HepG2 (cell line): Measurements from ENCODE around the gene KAZN.

ENCODE experiments used
- ARHGAP35 ChIP-seq: sonication (generic); formaldehyde crosslinking; IDR thresholded peaks from 2 replicates; pipeline ENCODE4 v1.9.0; 2022; ENCODE audit warnings: mild to moderate bottlenecking, inconsistent platforms, moderate library complexity, missing genetic modification reagents, borderline replicate concordance
- CTCF ChIP-seq: sonication (generic); formaldehyde crosslinking; IDR thresholded peaks from 2 replicates; pipeline ENCODE4 v1.5.0; 2020; ENCODE audit warnings: mild to moderate bottlenecking, missing genetic modification reagents, moderate library complexity
- HDAC6 ChIP-seq: fragments of 200-600 bp; sonication (generic); IDR thresholded peaks from 2 replicates; pipeline ENCODE4 v1.7.0; 2017; ENCODE audit warnings: mild to moderate bottlenecking, antibody characterized with exemption, low read length, low read depth
- HNRNPUL1 ChIP-seq: fragments of 200-400 bp; formaldehyde crosslinking; IDR thresholded peaks from 2 replicates; pipeline ENCODE4 v1.6.1; 2017; ENCODE audit warnings: low read depth, mild to moderate bottlenecking, low read length, moderate library complexity
- NFYB ChIP-seq: sonication (generic); formaldehyde crosslinking; IDR thresholded peaks from 2 replicates; pipeline ENCODE4 v1.4.0; 2020; ENCODE audit warnings: missing genetic modification reagents
- NR2C2 ChIP-seq: sonication (generic); formaldehyde crosslinking; IDR thresholded peaks from 2 replicates; pipeline ENCODE4 v1.4.0; 2020; ENCODE audit warnings: missing genetic modification reagents, mild to moderate bottlenecking, moderate library complexity, borderline replicate concordance
- REST ChIP-seq, 2 experiments: IDR thresholded peaks; 2 replicates each; pipeline ENCODE4 v1.6.1; 2011 to 2012; ENCODE audit warnings: low read length in 2 of 2, borderline replicate concordance in 1 of 2, low read depth in 1 of 2, mild to moderate bottlenecking in 1 of 2, moderate library complexity in 1 of 2

GRCh38 chr1:14806772-14807171, 208.3 kb downstream of the KAZN start:
- TF ChIP-seq HNRNPUL1 (no peak), ARHGAP35 (CRISPR knock-in tag) (no peak), HDAC6 (no peak), CTCF (CRISPR knock-in tag) (no peak), NR2C2 (CRISPR knock-in tag) (no peak), NFYB (CRISPR knock-in tag) (no peak), REST (IDR thresholded peaks at IDR 0.05; ENCODE audit: borderline replicate concordance in 1 of 2, low read depth in 1 of 2, low read length in 2 of 2) (no peak)
